ENCODE results near the gene NAPG. TPM values are rescaled to one million over a fixed set of nuclear protein-coding genes. Genes with fewer than 3 reads are reported as not detected.

The NAPG gene
- total RNA-seq (2022; extraction: Qiagen RNA extraction) = 8.4 to 13.7 TPM (median 11.3 TPM) in 5 replicates

DNA sequence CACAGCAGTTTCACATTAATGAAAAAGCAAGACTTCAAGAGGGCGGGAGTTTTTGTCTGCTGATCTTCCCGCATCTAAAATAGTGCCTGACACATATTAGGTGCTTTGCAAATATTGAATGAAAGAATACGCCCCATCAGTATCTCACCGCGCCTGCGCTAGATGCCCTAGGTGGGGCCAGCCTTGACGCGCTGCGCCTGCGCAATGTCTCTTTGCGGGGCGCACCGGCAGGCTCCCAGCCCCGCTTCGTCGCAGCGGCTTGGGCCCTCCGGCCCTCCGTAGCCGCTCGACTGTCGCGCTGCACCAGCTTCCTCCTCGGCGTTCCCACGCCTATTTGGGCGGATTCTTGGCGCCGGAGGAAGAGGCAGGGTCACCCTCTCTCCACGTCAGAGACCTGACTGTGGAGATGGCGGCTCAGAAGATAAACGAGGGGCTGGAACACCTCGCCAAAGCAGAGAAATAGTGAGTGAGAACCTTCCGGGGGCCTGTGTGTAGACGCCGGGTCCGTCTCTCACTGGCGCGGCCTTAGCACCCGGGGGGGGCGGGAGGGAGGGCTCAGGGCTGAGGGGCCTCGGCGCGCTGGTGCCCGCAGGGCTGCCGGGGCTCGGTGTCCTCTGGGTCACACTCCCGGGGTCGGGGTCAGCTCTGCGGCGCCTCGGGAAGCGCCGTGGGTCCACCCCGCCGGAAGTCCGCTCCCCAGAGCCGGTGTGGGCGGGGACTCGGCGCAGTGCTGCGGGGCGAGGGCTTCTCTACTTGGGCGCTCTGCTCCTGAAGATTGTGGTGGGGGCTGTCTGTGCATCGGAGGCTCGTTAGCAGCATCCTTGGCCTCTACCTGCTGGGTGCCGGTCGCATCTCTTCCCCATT is at the start of gene NAPG:
Gene NAPG, plus strand, starts transcription at position 331 of the 864 bp plus-strand sequence. Its CDS starts 76 bp downstream, at position 407.

Other genes starting within 250 kb of the NAPG start
- 0.08 TPM in 1 of 5 replicates, not detected in the others for gene APCDD1, start 71.4 kb upstream of the NAPG start, total RNA-seq (2022; extraction: Qiagen RNA extraction)